Caco-2 (cell line): ENCODE data around the gene MOV10L1. TPM values are rescaled to one million over a fixed set of nuclear protein-coding genes. Genes with fewer than 3 reads are reported as not detected.
A peak's percentile ranks its signal among the peaks of the same experiment; 100 is the strongest.
"Not testable (repeated sequence)": the region's sequence is repeated elsewhere in the genome, so short reads cannot be mapped to it uniquely, and the experiment has no call there.

ENCODE experiments used
- BruUV-seq: library from RNA; stranded (reverse); fragments of 400-500 nt; replicated peaks from 2 replicates; lab custom pipeline; 2021; lab: Mats Ljungman, UMichigan
- CTCF ChIA-PET: fragments of 300-600 bp; sonication (Branson Sonifier 250); formaldehyde crosslinking; loops from one replicate; lab custom pipeline; 2022; ENCODE audit warnings: antibody characterized with exemption; lab: Charles Lee
- POLR2A ChIA-PET: fragments of 300-600 bp; sonication (Branson Sonifier 250); formaldehyde crosslinking; loops from one replicate; lab custom pipeline; 2022; ENCODE audit warnings: antibody characterized with exemption; lab: Charles Lee
- DNase-seq, 2 experiments: peaks; one replicate each; pipeline versions ENCODE4 v3.0.0 to v3.0.0-alpha.2; 2020 to 2022
- H3K27me3 ChIP-seq: replicated peaks from 2 replicates; pipeline ENCODE4 v1.6.0; 2011; ENCODE audit warnings: low read length; ENCODE audit not compliant: control insufficient read depth, insufficient read depth
- H3K36me3 ChIP-seq: 2 replicates; pipeline ENCODE4 v1.5.1; 2011; ENCODE audit warnings: low read length; ENCODE audit not compliant: control insufficient read depth, insufficient read depth
- H3K4me1 ChIP-seq: fragments of 250-450 bp; sonication (Bioruptor Pico); 2 replicates; pipeline ENCODE4 v1.5.1; 2020; ENCODE audit warnings: mild to moderate bottlenecking
- H3K4me3 ChIP-seq: 2 replicates; pipeline ENCODE4 v1.5.1; 2011; ENCODE audit warnings: low read depth, mild to moderate bottlenecking, control low read depth, low read length
- H3K9me3 ChIP-seq: fragments of 250-450 bp; sonication (Bioruptor Pico); 2 replicates; pipeline ENCODE4 v1.5.1; 2020; ENCODE audit warnings: mild to moderate bottlenecking, moderate library complexity
- H3K27ac Mint-ChIP-seq: one replicate; pipeline ENCODE4 v1.8.0; 2022; ENCODE audit warnings: mixed read lengths; ENCODE audit not compliant: unreplicated experiment
- H3K27me3 Mint-ChIP-seq: one replicate; pipeline ENCODE4 v1.8.0; 2022; ENCODE audit warnings: mixed read lengths; ENCODE audit not compliant: insufficient read depth, unreplicated experiment
- H3K36me3 Mint-ChIP-seq: one replicate; pipeline ENCODE4 v1.8.0; 2022; ENCODE audit warnings: mild to moderate bottlenecking, mixed read lengths; ENCODE audit not compliant: insufficient read depth, unreplicated experiment
- H3K4me1 Mint-ChIP-seq: one replicate; pipeline ENCODE4 v1.8.0; 2022; ENCODE audit warnings: low read depth, mixed read lengths; ENCODE audit not compliant: unreplicated experiment
- H3K4me3 Mint-ChIP-seq: one replicate; pipeline ENCODE4 v1.8.0; 2022; ENCODE audit warnings: mild to moderate bottlenecking, moderate library complexity, mixed read lengths; ENCODE audit not compliant: unreplicated experiment
- H3K9me3 Mint-ChIP-seq: one replicate; pipeline ENCODE4 v1.8.0; 2022; ENCODE audit warnings: mixed read lengths; ENCODE audit not compliant: unreplicated experiment
- intact Hi-C: fragments of 100-400 bp; cut with micrococcal nuclease; formaldehyde crosslinking; loops from one replicate; pipeline ENCODE4 v1.10.0; 2022; ENCODE audit not compliant: unreplicated experiment
- total RNA-seq: library from RNA; stranded (reverse); gene quantifications from 2 replicates; pipeline ENCODE4 v1.2.3, GENCODE V29; 2022
- TF ChIP-seq, protein P1 (sequence below), 2 experiments: fragments of 200-600 bp in 1 of 2; IDR thresholded peaks; 1 replicate in 1 of 2; 2 replicates in 1 of 2; pipeline versions ENCODE4 v1.5.1 to v1.8.0; 2011 to 2022; ENCODE audit warnings: antibody characterized with exemption in 1 of 2, control low read depth in 1 of 2, inconsistent platforms in 1 of 2, low read depth in 1 of 2, low read length in 1 of 2, mild to moderate bottlenecking in 1 of 2, moderate library complexity in 1 of 2; ENCODE audit not compliant: insufficient read depth in 1 of 2, severe bottlenecking in 1 of 2, unreplicated experiment in 1 of 2

Gene MOV10L1
- total RNA-seq, 1 experiment from 2014 or later = not detected

DNA sequence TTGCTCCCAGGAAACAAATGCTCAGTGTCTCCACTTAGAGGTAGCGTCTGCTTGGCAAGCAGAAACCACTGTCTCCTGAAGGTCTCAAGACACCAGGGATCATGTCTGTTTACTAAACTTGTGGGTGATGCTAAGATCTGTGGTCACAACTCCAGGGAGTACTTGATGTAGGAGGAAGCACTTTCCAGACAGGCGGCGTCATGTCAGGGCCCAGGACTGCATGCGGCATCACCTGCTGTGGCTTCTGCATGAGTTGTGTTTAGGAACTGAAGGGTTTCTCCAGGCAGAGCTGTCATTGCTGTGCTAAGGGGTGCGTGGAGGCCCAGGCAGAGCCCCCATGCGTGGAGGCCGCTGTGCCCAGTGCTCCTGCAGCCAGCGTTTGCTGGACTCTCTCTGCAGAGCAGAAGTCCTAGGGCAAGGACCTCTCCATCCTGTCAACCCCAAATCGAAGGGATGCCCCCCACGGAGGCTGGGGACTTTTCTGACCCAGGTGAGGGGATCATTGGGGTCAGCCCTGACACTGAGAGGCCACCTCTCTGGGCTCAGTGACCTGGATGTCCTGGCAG is 72.7 kb downstream of the MOV10L1 start:
- Mint-ChIP-seq H3K27me3 (peaks cover 2% of the 10 kb centered on the region), H3K9me3 (no peaks in the 10 kb centered on the region), H3K36me3 (no peaks in the 10 kb centered on the region), H3K27ac (no peak overlapping the region), H3K4me1 (no peaks in the 10 kb centered on the region), H3K4me3 (no peak overlapping the region)
- Histone ChIP-seq H3K9me3 (no peaks in the 10 kb centered on the region), H3K36me3 (no peaks in the 10 kb centered on the region), H3K27me3 (no peaks in the 10 kb centered on the region; the same call in 1 of the 2 replicates), H3K4me3 (no peak overlapping the region), H3K4me1 (no peaks in the 10 kb centered on the region)
- intact Hi-C loops = no loop called here
- no peak for DNase-seq
- POLR2A ChIA-PET = no interaction called here
- TF ChIP-seq, protein P1, sequence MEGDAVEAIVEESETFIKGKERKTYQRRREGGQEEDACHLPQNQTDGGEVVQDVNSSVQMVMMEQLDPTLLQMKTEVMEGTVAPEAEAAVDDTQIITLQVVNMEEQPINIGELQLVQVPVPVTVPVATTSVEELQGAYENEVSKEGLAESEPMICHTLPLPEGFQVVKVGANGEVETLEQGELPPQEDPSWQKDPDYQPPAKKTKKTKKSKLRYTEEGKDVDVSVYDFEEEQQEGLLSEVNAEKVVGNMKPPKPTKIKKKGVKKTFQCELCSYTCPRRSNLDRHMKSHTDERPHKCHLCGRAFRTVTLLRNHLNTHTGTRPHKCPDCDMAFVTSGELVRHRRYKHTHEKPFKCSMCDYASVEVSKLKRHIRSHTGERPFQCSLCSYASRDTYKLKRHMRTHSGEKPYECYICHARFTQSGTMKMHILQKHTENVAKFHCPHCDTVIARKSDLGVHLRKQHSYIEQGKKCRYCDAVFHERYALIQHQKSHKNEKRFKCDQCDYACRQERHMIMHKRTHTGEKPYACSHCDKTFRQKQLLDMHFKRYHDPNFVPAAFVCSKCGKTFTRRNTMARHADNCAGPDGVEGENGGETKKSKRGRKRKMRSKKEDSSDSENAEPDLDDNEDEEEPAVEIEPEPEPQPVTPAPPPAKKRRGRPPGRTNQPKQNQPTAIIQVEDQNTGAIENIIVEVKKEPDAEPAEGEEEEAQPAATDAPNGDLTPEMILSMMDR (IDR thresholded peaks at IDR 0.05; ENCODE audit: insufficient read depth in 1 of 2, low read depth in 1 of 2, low read length in 1 of 2, severe bottlenecking in 1 of 2, unreplicated experiment in 1 of 2) = no peak
- CTCF ChIA-PET = no interaction called here
- BruUV-seq = no TSS peak

- TF ChIP-seq, protein P1 (IDR thresholded peaks at IDR 0.05; ENCODE audit: insufficient read depth in 1 of 2, low read depth in 1 of 2, low read length in 1 of 2, severe bottlenecking in 1 of 2, unreplicated experiment in 1 of 2) = no peak
- CTCF ChIA-PET = no interaction called here
- no TSS peak for BruUV-seq
Observed at GRCh38 chr22:50165436-50166123, 75.8 kb downstream of the MOV10L1 start.

GRCh38 chr22:50167689-50168489 is 78.1 kb downstream of the MOV10L1 start:
- peaks cover 11% of the 10 kb centered on the region for H3K27me3 Mint-ChIP-seq
- intact Hi-C loops = no loop called here
- POLR2A ChIA-PET = no interaction called here
- H3K4me3 Mint-ChIP-seq = peak overlapping the region; percentile 69
- H3K4me1 ChIP-seq = peaks cover 11% of the 10 kb centered on the region; the same call in 1 of the 2 replicates
- no peaks in the 10 kb centered on the region for H3K9me3 Mint-ChIP-seq
- CTCF ChIA-PET = no interaction called here
- H3K4me1 Mint-ChIP-seq = peaks cover 6% of the 10 kb centered on the region
- H3K27ac Mint-ChIP-seq = no peak overlapping the region
- DNase-seq = no peak
- H3K9me3 ChIP-seq = no peaks in the 10 kb centered on the region
- no peak overlapping the region for H3K4me3 ChIP-seq
- TF ChIP-seq, protein P1 (IDR thresholded peaks at IDR 0.05; ENCODE audit: insufficient read depth in 1 of 2, low read depth in 1 of 2, low read length in 1 of 2, severe bottlenecking in 1 of 2, unreplicated experiment in 1 of 2) = no peak
- H3K27me3 ChIP-seq = no peaks in the 10 kb centered on the region
- no TSS peak for BruUV-seq
- no peaks in the 10 kb centered on the region for H3K36me3 Mint-ChIP-seq
- H3K36me3 ChIP-seq = no peaks in the 10 kb centered on the region

More at GRCh38 chr22:50165436-50166123, 75.8 kb downstream of the MOV10L1 start:
- Histone ChIP-seq H3K9me3 (no peaks in the 10 kb centered on the region), H3K27me3 (no peaks in the 10 kb centered on the region), H3K36me3 (no peaks in the 10 kb centered on the region), H3K4me3 (no peak overlapping the region), H3K4me1 (no peaks in the 10 kb centered on the region)
- Mint-ChIP-seq H3K27me3 (peaks cover 9% of the 10 kb centered on the region), H3K4me1 (peaks cover 6% of the 10 kb centered on the region), H3K9me3 (no peaks in the 10 kb centered on the region), H3K4me3 (no peak overlapping the region), H3K27ac (no peak overlapping the region), H3K36me3 (no peaks in the 10 kb centered on the region)
- intact Hi-C loops = no loop called here
- POLR2A ChIA-PET = no interaction called here
- DNase-seq = no peak

GRCh38 chr22:50168490-50169180 is 78.8 kb downstream of the MOV10L1 start:
- BruUV-seq, DNase-seq, H3K9me3 ChIP-seq, CTCF ChIA-PET, H3K36me3 ChIP-seq, intact Hi-C loops, H3K4me1 Mint-ChIP-seq, H3K36me3 Mint-ChIP-seq, H3K4me3 ChIP-seq, H3K27me3 ChIP-seq, H3K9me3 Mint-ChIP-seq, POLR2A ChIA-PET: not testable (repeated sequence)
- H3K27me3 Mint-ChIP-seq = peaks cover 11% of the 10 kb centered on the region
- peaks cover 11% of the 10 kb centered on the region; the same call in 1 of the 2 replicates for H3K4me1 ChIP-seq
- peak overlapping the region; percentile 69 for H3K4me3 Mint-ChIP-seq
- H3K27ac Mint-ChIP-seq = peak overlapping the region; percentile 29
